ENCODE results near the gene PIAS4. TPM values are rescaled to one million over a fixed set of nuclear protein-coding genes. Genes with fewer than 3 reads are reported as not detected.
A peak's percentile ranks its signal among the peaks of the same experiment; 100 is the strongest.

PIAS4 gene
- total RNA-seq, 4 donors from 2014 or later, result 23.0 to 32.4 (median 26.3) TPM

- Histone ChIP-seq H3K27me3 (no peaks in the 10 kb centered on the region), H3K4me3 (no peak overlapping the region), H3K4me1 (peaks cover 0 to 24% (median 4%) of the 10 kb centered on the region in 4 donors), H3K27ac (peak overlapping the region in 1 of 4 donors; percentile 24), H3K36me3 (peaks cover 5 to 75% (median 17%) of the 10 kb centered on the region in 3 donors), H3K9me3 (no peaks in the 10 kb centered on the region)
- 67 to 68% methylated on average over 9 to 11 of the region's 11 CpGs for WGBS, 2 donors
- DNase-seq (ENCODE audit: low spot score in 2 of 2), result no peak
- TF ChIP-seq EP300 (IDR thresholded peaks at IDR 0.05) (no peak), CTCF (IDR thresholded peaks at IDR 0.05) (no peak), POLR2A (IDR thresholded peaks at IDR 0.05) (no peak)
These were observed 17.8 kb downstream of the PIAS4 start for GRCh38 chr19:4025317-4025716.

GRCh38 chr19:4027146-4027545 is 19.6 kb downstream of the PIAS4 start:
- peak overlapping the region in 1 of 4 donors; percentile 24 for H3K27ac ChIP-seq
- no peak for DNase-seq (ENCODE audit: low spot score in 2 of 2)
- peaks cover 0 to 32% (median 11%) of the 10 kb centered on the region in 4 donors for H3K4me1 ChIP-seq
- no peaks in the 10 kb centered on the region for H3K27me3 ChIP-seq
- no peaks in the 10 kb centered on the region for H3K9me3 ChIP-seq
- no peak overlapping the region for H3K4me3 ChIP-seq
- 87 to 90% methylated on average over 16 of the region's 16 CpGs for WGBS, 2 donors
- TF ChIP-seq EP300 (IDR thresholded peaks at IDR 0.05) (no peak), POLR2A (IDR thresholded peaks at IDR 0.05) (no peak), CTCF (IDR thresholded peaks at IDR 0.05) (no peak)
- H3K36me3 ChIP-seq, result peaks cover 5 to 84% (median 17%) of the 10 kb centered on the region in 3 donors

- 87 to 89% methylated on average over 42 to 47 of the region's 48 CpGs for WGBS, 2 donors
- no peak for TF ChIP-seq EP300 (IDR thresholded peaks at IDR 0.05)
- no peak for TF ChIP-seq CTCF (IDR thresholded peaks at IDR 0.05)
- TF ChIP-seq POLR2A (IDR thresholded peaks at IDR 0.05), result no peak
- peak overlapping the region in 1 of 4 donors; percentile 2 for H3K27ac ChIP-seq
- no peak for DNase-seq (ENCODE audit: low spot score in 2 of 2)
- peaks cover 0 to 42% (median 14%) of the 10 kb centered on the region in 4 donors for H3K4me1 ChIP-seq
- H3K9me3 ChIP-seq, result no peaks in the 10 kb centered on the region
- no peaks in the 10 kb centered on the region for H3K27me3 ChIP-seq
- H3K4me3 ChIP-seq, result no peak overlapping the region
- H3K36me3 ChIP-seq, result peaks cover 5 to 90% (median 20%) of the 10 kb centered on the region in 3 donors
These were observed 21.1 kb downstream of the PIAS4 start for GRCh38 chr19:4028334-4029246.

- no peak for DNase-seq (ENCODE audit: low spot score in 2 of 2)
- Histone ChIP-seq H3K4me1 (peaks cover 0 to 42% (median 20%) of the 10 kb centered on the region in 4 donors), H3K27me3 (no peaks in the 10 kb centered on the region), H3K27ac (no peak overlapping the region), H3K9me3 (no peaks in the 10 kb centered on the region), H3K36me3 (peaks cover 5 to 90% (median 26%) of the 10 kb centered on the region in 3 donors), H3K4me3 (no peak overlapping the region)
- TF ChIP-seq CTCF (IDR thresholded peaks at IDR 0.05), result no peak
- no peak for TF ChIP-seq EP300 (IDR thresholded peaks at IDR 0.05)
- TF ChIP-seq POLR2A (IDR thresholded peaks at IDR 0.05), result no peak
- 77 to 80% methylated on average over 18 of the region's 18 CpGs for WGBS, 2 donors
These were observed 21.7 kb downstream of the PIAS4 start for GRCh38 chr19:4029247-4029614.

GRCh38 chr19:4030552-4030951 is 23.0 kb downstream of the PIAS4 start:
- WGBS, 2 donors, result 92 to 96% methylated on average over 6 of the region's 6 CpGs

More at GRCh38 chr19:4030552-4030951, 23.0 kb downstream of the PIAS4 start:
- no peak for DNase-seq (ENCODE audit: low spot score in 2 of 2)
- Histone ChIP-seq H3K4me3 (no peak overlapping the region), H3K36me3 (peaks cover 5 to 90% (median 21%) of the 10 kb centered on the region in 3 donors), H3K9me3 (no peaks in the 10 kb centered on the region), H3K4me1 (peaks cover 0 to 51% (median 29%) of the 10 kb centered on the region in 4 donors), H3K27me3 (no peaks in the 10 kb centered on the region), H3K27ac (peak overlapping the region; percentile 36 to 87 (median 71))
- TF ChIP-seq EP300 (IDR thresholded peaks at IDR 0.05), result no peak
- no peak for TF ChIP-seq CTCF (IDR thresholded peaks at IDR 0.05)
- no peak for TF ChIP-seq POLR2A (IDR thresholded peaks at IDR 0.05)
